HG03095 (cell line): ENCODE data around the gene LCP1.
A peak's percentile ranks its signal among the peaks of the same experiment; 100 is the strongest.

Experiments
- ATAC-seq: cut with Tn5 transposase; IDR thresholded peaks from one replicate; pipeline ENCODE4 v1.9.1; 2021; ENCODE audit warnings: moderate library complexity; ENCODE audit not compliant: unreplicated experiment

Gene LCP1

DNA sequence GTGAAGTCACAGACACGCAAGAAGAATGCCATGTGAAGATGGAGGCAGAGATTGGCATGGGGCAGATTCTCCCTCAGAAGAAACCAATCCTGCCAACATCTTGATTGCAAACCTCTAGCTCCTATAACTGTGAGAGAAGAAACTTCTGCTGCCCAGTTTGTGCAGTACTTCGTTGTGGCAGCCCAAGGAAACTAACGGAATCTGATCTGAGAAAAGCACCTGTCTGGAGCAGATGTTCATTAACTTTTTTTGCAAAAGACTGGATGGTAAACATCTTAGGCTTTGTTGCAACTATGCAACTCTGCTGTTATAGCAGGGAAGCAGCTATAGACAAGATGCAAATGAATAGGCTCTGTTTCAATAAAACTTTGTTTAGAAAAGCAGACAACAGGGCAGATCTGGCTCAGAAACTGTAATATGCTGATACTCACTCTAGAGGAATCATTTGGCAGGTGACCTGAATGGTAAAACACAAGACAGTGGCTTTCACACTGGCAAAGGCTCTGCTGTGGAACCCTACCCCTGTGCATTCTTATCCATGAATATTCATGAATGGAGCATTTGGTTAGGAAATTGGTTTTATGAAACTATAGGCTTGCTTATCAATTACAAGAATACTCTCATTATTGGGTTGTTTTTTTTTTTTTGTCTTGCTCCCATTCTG lies 51.9 kb downstream of the LCP1 start:
- no peak for ATAC-seq

DNA sequence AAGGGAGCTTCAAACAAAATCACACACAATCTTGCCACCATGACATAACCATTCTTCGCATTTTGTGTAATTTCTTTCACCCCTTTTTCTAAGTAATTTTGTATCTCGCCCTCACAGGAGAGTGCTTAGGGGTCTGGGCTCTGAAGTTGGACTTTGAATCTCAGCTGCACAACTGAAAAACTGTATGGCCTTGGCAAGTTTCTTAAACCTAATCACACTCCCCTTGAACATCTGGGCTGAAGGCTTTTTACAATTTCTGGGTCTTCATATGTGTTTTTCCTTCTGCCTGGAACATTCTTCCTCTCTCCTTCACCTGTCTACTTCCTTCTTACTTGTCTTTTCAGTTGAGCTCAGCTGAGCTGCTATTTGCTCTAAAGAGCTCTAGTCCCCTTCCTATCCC lies 52.9 kb downstream of the LCP1 start:
- no peak for ATAC-seq

DNA sequence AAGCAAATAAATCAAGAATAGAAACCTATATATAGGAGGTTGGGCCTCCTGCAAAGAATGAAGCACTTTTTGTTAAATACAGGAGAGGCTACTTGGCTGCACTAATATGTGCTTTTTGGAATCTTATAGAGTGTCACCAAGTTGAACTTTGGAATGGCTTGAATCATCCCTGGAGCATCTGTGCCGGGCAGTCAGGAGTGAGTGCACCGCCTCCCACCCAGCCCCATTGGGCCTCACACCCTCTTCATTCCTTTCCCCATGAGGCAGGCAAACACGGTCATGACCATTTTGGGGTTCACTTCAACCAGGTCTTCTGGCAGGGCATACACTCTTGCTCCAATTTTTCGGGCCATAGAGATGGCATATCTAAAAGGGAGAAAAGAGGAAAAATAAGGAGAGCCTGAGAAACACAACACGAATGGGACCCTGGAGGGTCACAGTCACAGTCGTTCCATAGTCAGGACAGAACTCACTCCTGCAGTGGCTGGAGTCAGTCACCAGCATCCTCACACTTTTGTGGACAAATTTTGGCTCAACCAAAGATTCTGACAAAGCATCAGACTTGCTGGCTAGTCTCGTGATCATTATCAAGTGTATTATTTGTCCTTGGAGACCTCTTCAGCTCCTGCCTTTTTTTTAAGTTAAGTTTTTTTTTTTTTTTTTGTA lies 54.5 kb downstream of the LCP1 start:
- ATAC-seq = no peak

DNA sequence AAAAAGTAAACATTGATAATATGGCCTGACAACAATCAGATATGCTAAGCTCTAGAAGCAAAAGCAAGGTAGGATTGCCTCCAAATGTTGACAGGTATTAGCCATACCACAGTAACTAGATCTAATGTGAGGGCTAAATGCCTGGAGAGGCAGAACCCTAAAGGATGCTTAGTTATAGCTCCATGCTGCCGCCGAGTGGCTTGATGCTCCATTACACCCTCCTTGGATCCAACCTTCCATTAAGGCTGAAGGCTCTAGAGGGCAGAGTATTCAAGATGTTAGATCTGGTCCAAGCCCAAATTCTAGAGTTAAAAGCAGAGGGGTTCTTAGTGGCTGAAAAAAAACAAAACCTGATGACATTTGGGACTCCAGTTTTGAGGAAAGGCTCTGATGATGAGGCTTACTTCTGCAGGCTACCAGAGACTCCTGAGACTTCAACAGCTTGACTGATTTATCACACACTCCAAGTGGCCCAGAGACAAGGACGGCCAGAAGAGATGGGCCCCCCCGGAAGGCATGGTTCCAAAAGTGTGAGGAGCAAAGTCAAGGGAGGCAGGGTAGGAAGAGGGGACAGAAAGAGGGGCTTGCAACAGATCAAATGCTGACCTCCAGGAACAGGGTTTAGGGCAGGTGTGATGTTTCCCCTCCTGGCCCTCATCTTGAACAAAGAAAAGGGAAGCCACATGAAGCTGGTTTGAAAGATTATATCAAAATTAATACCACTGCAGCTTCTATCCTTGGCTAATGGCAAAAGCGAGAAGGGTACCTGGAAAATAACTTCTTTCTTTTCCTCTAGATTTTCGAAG lies 55.2 kb downstream of the LCP1 start:
- peak; percentile 75 for ATAC-seq

DNA sequence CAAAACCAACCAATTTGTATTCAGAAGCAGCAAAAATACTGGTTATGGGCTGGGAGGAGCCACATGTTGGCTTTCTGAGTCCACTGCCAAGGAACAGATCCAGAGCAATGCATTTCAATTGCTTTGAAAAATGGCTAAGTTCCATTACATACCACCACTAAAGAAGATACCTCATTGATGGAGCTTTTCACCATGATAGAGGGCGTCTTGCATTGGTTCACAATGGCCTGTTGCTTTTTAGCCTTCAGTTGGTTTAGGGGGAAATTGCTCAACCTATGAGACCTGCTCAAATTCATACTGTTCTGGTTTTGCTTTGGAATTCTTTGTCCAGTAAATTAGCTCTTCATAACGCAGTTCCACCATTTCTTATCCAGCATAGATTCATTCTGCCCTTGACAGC lies 55.9 kb downstream of the LCP1 start:
- no peak for ATAC-seq

DNA sequence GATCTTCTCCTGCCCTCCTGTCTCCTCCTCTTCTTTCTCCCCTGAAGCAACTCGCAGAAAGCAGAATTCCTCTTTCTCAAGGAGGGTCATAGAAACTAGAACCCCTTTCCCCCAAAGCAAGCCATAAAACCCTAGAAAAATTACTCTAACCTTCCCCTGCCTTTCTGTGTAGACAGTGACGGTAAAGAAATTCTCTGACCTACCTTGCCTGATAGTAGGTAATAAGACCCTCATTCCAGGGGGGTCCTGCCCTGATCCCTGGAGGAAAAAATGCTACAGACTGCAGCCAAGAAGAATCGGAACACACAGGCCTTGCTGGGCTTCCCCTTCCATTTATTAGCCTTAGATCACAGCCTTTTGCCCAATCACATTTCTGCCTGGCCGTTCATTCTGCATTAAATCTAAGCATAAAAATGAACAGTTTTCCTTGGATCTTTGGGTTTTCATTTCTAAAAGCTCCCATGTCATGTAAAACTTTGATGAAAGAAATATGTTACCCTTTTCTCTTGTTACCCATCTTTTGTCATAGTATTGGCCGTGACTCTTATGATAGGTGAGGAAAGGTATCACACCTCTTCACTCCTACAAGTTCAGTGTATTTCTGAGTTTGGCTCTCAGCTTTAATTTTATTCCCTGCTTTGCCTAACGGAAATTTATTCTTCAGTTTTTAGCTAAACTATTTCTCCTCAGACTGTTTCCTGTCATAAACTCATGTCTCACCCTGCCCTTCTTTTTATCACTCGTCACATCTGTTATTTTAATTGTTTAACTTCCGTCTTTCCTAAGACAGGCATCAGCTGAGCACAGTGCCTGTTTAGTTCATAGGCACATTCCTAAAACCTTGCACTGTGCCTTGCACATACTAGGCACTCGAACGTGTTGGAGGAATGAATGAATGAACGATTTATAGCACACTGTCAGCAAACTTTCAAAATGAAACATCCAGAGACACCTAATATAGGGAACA lies 56.7 kb downstream of the LCP1 start:
- ATAC-seq = no peak

DNA sequence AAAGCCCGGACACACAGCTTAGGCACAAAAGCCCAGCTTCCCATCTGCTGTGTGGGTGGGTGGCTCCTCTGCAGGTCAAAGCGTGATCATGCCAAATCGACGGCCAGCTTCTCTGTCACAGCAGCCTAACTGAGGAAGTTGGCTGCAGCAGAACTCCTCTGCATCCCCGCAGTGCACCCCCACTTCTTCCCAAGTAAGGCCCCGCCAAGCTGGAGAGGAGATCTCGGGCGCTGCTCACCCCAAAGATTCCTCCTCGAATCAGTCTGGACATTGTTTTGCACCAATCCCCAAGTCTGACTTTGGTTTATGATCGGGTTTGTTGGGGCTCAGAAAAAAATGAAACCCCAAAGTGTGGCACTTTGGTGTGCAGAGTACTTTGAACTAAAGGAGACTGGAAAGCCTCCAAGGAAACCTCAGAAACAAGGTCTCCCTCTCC lies 57.4 kb downstream of the LCP1 start:
- ATAC-seq = no peak

DNA sequence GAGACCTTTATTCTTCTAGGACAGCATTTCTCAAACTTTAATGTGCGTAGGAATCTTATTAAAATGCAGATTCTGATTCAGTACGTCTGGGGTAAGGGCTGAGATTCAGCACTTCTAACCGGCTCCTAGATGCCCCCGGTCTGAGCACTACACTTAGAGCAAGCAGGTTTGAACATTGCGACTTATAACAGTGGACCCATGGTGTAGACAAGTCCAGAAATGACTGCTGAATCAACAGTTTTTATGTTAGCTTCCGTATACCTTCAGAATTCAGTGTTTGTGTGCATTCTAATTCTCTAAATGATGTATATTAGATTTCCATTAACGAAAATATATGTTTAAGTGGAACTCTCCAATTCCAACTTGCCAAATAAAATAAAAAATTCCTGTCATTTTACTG lies 59.7 kb downstream of the LCP1 start:
- ATAC-seq = no peak

DNA sequence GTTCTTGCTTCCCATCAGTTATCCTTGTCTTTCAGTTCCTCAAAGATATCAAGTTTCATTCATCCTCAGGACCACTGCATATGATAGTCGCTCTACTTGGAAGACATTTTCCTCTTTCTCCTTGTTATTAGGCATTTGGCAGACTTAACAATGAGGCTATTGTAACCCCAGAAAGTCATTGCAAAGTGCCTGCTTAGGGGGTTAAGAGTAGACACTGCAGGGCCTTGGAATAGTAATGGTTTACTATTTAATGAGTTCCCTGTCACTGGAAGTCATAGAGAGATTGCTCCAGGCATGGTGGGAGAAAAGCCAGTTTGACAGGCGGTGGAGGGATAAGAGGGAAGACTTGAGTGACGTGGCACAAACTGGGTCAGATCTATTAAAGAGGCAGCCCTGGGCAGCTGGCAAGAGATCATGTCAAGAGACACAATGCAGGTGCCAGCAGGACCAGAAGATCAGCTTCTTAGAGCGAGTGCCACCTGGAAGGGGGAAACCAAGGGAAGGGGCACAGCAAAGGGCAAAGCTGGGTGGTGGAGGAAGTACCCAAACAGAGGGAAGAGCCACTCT lies 60.3 kb downstream of the LCP1 start:
- no peak for ATAC-seq

DNA sequence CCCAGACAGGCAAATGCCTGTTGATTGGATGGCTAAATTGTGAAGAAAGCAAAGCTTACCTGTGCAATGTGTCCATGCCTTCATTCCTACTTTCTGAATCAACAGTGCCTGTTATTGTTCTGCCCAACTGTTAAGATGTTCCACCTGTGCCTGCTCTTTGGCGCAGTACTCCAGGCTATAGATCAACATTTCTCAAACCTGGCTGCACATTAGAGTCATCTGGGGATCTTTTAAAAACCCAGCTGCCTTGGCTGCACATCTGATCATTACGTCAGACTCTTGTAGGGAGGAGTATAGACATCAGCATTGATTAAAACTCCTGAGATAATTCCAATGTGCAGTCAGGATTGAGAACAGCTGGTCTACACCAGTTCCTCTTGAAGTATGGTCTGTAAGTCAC lies 60.9 kb downstream of the LCP1 start:
- no peak for ATAC-seq

DNA sequence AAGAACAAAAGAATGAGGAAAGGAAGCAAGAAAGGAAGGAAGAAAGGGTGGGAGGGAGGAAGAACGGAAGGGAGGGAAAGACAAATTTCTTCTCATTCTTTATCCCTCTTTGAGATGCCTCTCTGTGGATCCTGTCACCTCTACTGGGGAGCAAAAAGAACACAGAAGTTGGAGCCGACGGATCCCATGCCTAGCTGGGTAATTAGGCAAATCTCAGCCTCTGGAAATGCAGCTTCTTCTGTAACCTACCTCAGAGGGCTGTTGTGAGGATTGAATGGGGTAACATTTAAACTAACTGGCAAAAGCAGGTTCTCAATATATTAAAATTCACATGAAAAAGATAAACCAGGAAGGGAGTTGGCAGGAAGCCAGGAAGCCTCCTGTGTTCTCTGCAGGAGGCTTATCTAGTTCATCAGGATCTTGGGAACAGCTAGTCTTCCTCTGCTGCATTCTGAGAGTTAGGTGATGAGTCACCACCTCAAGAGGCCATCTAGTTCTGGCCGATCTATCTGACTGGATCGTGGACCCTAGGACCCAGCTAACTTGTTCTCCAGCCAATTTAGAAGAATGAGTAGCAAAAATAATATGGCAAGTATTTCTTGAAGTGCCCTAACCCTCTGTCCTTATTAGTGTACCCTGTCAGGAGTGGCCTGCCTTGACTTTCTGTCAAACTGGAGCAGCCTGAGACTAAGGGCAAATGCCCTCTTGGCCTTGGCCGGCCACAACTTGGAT lies 61.9 kb downstream of the LCP1 start:
- no peak for ATAC-seq

DNA sequence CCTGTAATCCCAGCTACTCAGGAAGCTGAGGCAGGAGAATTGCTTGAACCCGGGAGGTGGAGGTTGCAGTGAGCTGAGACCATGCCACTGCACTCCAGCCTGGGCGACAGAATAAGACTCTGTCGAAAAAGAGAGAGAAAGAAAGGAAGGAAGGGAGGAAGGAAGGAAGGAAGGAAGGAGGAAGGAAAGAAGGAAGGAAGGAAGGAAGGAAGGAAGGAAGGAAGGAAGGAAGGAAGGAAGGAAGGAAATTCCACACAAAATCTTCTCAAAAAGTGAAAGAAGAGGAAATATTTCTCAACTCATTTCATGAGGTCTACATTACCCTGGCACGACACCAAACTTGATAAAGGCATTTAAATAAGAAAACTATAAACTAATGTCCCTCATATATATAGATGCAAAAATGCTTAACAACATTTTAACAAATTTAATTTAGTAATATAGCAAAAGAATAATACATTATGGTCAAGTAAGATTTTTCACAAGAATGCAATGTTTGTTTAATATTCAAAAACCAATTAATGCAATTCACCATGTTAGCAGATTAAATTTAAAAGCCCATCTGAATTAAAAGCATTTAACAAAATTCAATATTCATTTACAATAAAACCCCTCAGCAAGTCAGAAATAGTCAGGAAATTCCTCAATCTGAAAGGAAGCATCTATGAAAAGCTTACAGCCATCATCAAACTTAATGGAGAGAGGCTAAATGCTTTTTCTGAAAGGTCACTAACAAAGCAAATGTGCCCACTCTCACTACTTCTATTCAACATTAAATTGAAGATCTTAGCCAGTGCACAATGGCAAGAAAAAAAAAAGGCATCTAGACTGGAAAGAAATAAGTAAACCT lies 65.1 kb downstream of the LCP1 start:
- no peak for ATAC-seq

DNA sequence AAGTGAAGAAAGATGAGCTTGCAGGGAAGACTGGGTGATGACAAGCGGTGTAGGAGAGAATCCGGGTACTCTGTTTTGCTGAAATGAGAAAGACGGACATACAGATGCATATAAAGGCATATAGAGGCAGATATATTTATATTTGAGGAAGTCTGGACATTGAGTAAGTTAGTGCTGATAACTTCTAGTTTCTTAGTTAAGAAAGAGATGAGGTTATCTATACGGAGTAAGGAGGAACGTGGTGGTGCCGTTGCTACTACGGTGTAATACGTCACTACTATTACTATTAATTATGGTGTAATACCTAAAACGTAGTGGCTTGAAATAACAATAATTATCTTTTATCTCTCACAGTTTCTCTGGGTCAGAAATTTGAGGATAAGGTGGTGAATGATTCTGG lies 67.4 kb downstream of the LCP1 start:
- no peak for ATAC-seq

DNA sequence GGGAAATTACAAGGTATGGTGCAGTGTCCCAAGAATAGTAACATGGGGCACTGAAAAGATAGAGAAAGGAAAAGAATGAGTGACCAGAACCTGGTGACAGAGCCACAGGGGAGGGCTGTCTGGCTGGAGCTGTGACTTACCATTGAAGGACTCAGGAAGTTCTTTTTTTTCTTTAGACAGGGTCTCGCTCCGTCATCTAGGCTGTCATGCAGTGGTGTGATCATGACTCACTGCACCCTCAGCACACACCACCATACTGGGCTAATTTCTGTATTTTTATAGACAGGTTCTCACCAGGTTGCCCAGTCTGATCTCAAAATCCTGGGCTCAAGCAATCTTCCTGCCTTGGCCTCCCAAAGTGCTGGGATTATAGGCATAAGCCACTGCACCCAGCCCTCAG lies 68.4 kb downstream of the LCP1 start:
- no peak for ATAC-seq

DNA sequence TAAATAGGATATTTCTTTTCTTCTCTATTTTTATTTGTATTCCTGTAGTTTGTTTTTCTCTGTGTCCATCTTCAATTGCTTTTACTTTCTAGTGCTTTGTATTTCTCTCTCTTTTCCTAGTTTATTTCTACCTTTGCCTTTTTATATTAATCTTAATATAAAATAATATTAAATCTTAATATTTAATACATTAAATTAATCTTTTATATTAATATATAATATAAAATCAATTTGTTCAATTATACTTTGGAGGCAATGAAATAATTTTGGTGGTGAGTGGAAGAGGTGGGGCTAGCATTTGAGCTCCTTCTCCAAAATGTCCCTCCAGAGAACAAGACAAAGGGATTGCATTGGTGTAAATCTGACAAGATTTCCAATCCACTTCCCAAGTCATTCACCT lies 70.8 kb downstream of the LCP1 start:
- ATAC-seq = no peak

DNA sequence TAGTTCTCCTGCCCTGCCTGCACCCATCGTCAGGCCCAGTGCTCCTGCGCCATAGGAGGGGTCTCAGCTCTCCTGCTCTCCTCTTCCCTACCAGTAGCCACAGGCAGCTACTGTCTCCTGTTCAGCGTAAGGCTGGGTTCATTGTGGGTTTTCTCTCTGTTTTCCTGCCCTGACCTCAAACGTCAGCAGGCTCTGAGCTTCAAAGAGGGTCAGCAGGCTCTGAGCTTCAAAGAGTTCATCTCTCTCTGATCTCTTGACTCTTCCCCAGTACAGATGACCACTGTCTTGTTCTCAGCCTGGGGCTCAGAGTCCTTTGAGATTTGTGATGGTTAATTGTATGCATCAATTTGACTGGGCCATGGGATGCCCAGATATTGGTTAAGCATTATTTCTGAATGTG lies 72.5 kb downstream of the LCP1 start:
- no peak for ATAC-seq

DNA sequence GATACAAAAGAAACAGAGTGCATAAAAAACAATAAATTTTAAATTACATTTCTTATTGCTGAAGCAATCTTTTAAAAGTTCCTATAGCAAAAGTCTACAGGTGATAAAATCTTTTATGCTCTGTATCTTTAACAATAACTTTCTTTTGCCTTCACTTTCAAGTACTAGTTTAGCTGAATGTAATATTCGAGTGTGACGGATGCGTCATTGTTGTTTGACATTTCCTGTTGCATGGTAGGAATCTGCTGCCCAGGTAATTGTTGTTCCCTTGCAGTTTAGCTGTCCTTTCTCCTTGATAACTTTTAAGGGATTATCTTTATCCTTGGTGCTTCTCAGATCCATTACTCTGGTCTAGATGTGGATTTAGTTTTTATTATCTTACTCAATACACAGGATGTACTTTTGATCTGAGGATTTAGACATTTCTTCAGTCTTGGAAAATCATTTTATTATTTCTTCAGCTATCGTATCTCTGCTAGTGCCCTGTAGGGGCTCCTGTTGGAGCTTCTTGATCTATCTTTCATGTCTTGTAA lies 75.1 kb downstream of the LCP1 start:
- ATAC-seq = no peak

DNA sequence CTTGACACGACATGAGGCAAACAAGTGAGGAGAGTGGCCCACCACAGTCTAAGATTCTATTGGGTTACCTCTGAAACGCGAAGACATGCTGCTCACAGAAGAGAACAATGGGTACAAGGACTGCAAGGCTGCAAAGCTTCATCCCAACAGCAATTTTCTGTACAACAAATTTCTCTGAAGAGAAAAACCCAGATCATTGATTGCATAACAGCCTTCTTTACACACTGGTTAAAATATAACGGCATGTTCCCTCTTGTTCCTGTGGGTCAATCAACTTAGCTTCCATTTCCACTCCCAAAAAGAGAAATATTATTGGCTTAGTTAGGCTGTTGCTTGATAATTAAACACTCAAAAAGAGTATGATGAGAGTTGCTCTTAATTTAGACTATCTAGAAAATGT lies 77.1 kb downstream of the LCP1 start, which contains the start of gene CPB2:
CPB2 (minus strand) TSS at position 166 of the 400 bp plus-strand sequence; CDS start at position 142, 24 bp downstream.
- ATAC-seq = no peak

DNA sequence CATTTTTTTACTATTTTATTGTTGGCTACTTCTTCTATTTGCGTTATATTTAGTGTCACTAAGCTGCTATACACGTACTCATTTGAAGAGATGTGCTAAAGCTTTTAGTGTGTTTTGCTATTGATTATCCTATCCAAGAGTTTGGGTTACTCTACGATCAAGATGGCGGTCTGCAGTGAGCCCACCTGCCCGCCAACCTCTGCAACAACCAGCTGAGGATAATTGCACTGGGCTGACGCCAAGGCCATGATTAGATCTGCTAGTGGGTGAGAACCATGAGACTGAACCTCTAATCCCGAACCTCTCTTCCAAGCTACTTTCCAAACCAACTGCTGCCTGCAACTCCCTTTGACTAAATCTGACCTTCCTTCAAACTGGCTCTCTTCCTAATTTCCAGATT lies 78.9 kb downstream of the LCP1 start:
- ATAC-seq = no peak
